GM21737 (cell line): ENCODE results near the gene GRK3.
"Not testable (repeated sequence)": the region's sequence is repeated elsewhere in the genome, so short reads cannot be mapped to it uniquely, and the experiment has no call there.

ENCODE experiments used
- ATAC-seq: cut with Tn5 transposase; IDR thresholded peaks from one replicate; pipeline ENCODE4 v1.9.1; 2021; ENCODE audit warnings: mild to moderate bottlenecking, moderate library complexity; ENCODE audit not compliant: unreplicated experiment

Gene GRK3

GRCh38 chr22:25623851-25624250 lies 59.4 kb downstream of the GRK3 start:
- ATAC-seq: no peak

GRCh38 chr22:25624476-25624875 lies 60.0 kb downstream of the GRK3 start:
- ATAC-seq: no peak

GRCh38 chr22:25625747-25626623 lies 61.5 kb downstream of the GRK3 start:
- not testable (repeated sequence) for ATAC-seq

GRCh38 chr22:25626624-25626990 lies 62.1 kb downstream of the GRK3 start:
- no peak for ATAC-seq

- ATAC-seq: no peak
These were observed 62.9 kb downstream of the GRK3 start for GRCh38 chr22:25627271-25627852.

GRCh38 chr22:25628494-25628893 lies 64.0 kb downstream of the GRK3 start:
- ATAC-seq: no peak

GRCh38 chr22:25629613-25630012 lies 65.1 kb downstream of the GRK3 start:
- ATAC-seq: no peak

GRCh38 chr22:25630447-25630846 lies 66.0 kb downstream of the GRK3 start:
- ATAC-seq: no peak

- no peak for ATAC-seq
These were observed 71.8 kb downstream of the GRK3 start for GRCh38 chr22:25636323-25636722.

GRCh38 chr22:25637032-25637431 lies 72.6 kb downstream of the GRK3 start:
- ATAC-seq: no peak

- ATAC-seq: no peak
These were observed 73.2 kb downstream of the GRK3 start for GRCh38 chr22:25637672-25638071.

GRCh38 chr22:25638638-25639037 lies 74.2 kb downstream of the GRK3 start:
- no peak for ATAC-seq

- no peak for ATAC-seq
These were observed 77.2 kb downstream of the GRK3 start for GRCh38 chr22:25641650-25642049.

- ATAC-seq: no peak
These were observed 78.9 kb downstream of the GRK3 start for GRCh38 chr22:25643232-25644000.

- no peak for ATAC-seq
These were observed 79.6 kb downstream of the GRK3 start for GRCh38 chr22:25644122-25644521.

- no peak for ATAC-seq
These were observed 80.8 kb downstream of the GRK3 start for GRCh38 chr22:25645266-25645665.

- ATAC-seq: no peak
These were observed 81.5 kb downstream of the GRK3 start for GRCh38 chr22:25645964-25646363.

- no peak for ATAC-seq
These were observed 86.4 kb downstream of the GRK3 start for GRCh38 chr22:25650833-25651232.

- ATAC-seq: no peak
These were observed 87.0 kb downstream of the GRK3 start for GRCh38 chr22:25651332-25652085.

GRCh38 chr22:25654676-25655075 lies 90.2 kb downstream of the GRK3 start:
- ATAC-seq: no peak

GRCh38 chr22:25655371-25655935 lies 91.0 kb downstream of the GRK3 start:
- ATAC-seq: no peak
